PC-3 (cell line): ENCODE results near the gene EDC4. TPM values are rescaled to one million over a fixed set of nuclear protein-coding genes. Genes with fewer than 3 reads are reported as not detected.
A peak's percentile ranks its signal among the peaks of the same experiment; 100 is the strongest.

Source experiments
- ATAC-seq: fragments of 200-7000 bp; cut with Tn5 transposase; 2 replicates; pipeline ENCODE4 v1.9.1; 2020; ENCODE audit warnings: mild to moderate bottlenecking, moderate library complexity
- BruUV-seq: library from RNA; stranded (reverse); fragments of 400-500 nt; replicated peaks from 2 replicates; lab custom pipeline; 2021; lab: Mats Ljungman, UMichigan
- CTCF ChIA-PET: fragments of 300-600 bp; sonication (Branson Sonifier 250); formaldehyde crosslinking; loops from one replicate; lab custom pipeline; 2022; ENCODE audit warnings: antibody characterized with exemption; lab: Charles Lee
- POLR2A ChIA-PET: fragments of 300-600 bp; sonication (Branson Sonifier 250); formaldehyde crosslinking; loops from one replicate; lab custom pipeline; 2022; ENCODE audit warnings: antibody characterized with exemption; ENCODE audit not compliant: unreplicated experiment; lab: Charles Lee
- DNase-seq: peaks from one replicate; pipeline ENCODE4 v3.0.0-alpha.2; 2015
- H2AFZ ChIP-seq: fragments of 300-600 bp; sonication (generic); 2 replicates; pipeline ENCODE4 v1.6.0; 2016; ENCODE audit warnings: antibody characterized with exemption, low read length
- H3F3A ChIP-seq: fragments of 300-600 bp; sonication (generic); one replicate; pipeline ENCODE4 v1.6.0; 2017; ENCODE audit warnings: antibody characterized with exemption, low read length, control low read depth, mild to moderate bottlenecking; ENCODE audit not compliant: unreplicated experiment
- H3K27ac ChIP-seq: fragments of 300-600 bp; sonication (generic); 2 replicates; pipeline ENCODE4 v1.5.1; 2016; ENCODE audit warnings: mild to moderate bottlenecking, low read length
- H3K27me3 ChIP-seq: fragments of 300-600 bp; sonication (generic); 2 replicates; pipeline ENCODE4 v1.6.1; 2016; ENCODE audit warnings: low read length, mixed read lengths
- H3K36me3 ChIP-seq: fragments of 300-600 bp; sonication (generic); 2 replicates; pipeline ENCODE4 v1.6.1; 2016; ENCODE audit warnings: low read depth, mixed run types, low read length, mixed read lengths
- H3K4me1 ChIP-seq: fragments of 300-600 bp; sonication (generic); 2 replicates; pipeline ENCODE4 v1.5.1; 2016; ENCODE audit warnings: low read length; ENCODE audit not compliant: insufficient read depth
- H3K4me2 ChIP-seq: fragments of 300-600 bp; sonication (generic); 2 replicates; pipeline ENCODE4 v1.6.0; 2016; ENCODE audit warnings: low read length
- H3K4me3 ChIP-seq: fragments of 300-600 bp; sonication (generic); 2 replicates; pipeline ENCODE4 v1.5.1; 2016; ENCODE audit warnings: mild to moderate bottlenecking, low read length, mixed read lengths
- H3K79me2 ChIP-seq: fragments of 300-600 bp; sonication (generic); 2 replicates; pipeline ENCODE4 v1.6.1; 2017; ENCODE audit warnings: low read length, mixed read lengths
- H3K9ac ChIP-seq: fragments of 300-600 bp; sonication (generic); 2 replicates; pipeline ENCODE4 v1.6.0; 2016; ENCODE audit warnings: mild to moderate bottlenecking, low read length
- H3K9me2 ChIP-seq: fragments of 300-600 bp; sonication (generic); replicated peaks from 2 replicates; pipeline ENCODE4 v1.6.1; 2016; ENCODE audit warnings: mixed run types, low read length, mixed read lengths
- H3K9me3 ChIP-seq: fragments of 300-600 bp; sonication (generic); 2 replicates; pipeline ENCODE4 v1.6.1; 2016; ENCODE audit warnings: low read length, mixed read lengths
- H4K20me1 ChIP-seq: fragments of 300-600 bp; sonication (generic); 2 replicates; pipeline ENCODE4 v1.6.1; 2016; ENCODE audit warnings: low read length, mixed read lengths
- CTCF ChIP-seq: fragments of 300-600 bp; sonication (generic); conservative IDR thresholded peaks from 2 replicates; pipeline ENCODE4 v1.5.1; 2017; ENCODE audit warnings: antibody characterized with exemption, low read depth, mild to moderate bottlenecking, low read length
- EZH2 ChIP-seq: fragments of 300-600 bp; sonication (generic); IDR thresholded peaks from one replicate; pipeline ENCODE4 v1.6.1; 2017; ENCODE audit warnings: antibody characterized with exemption, mild to moderate bottlenecking, low read length; ENCODE audit not compliant: unreplicated experiment
- EZH2phosphoT487 ChIP-seq: fragments of 300-600 bp; sonication (generic); IDR thresholded peaks from 2 replicates; pipeline ENCODE4 v1.6.1; 2018; ENCODE audit warnings: mild to moderate bottlenecking, antibody characterized with exemption, low read length, borderline replicate concordance
- intact Hi-C: fragments of 100-400 bp; cut with micrococcal nuclease; formaldehyde crosslinking; loops from 2 replicates; pipeline ENCODE4 v1.9.0; 2023
- total RNA-seq: library from RNA; depleted of rRNA; stranded (reverse); fragments of >200 nt; gene quantifications from 2 replicates; pipeline ENCODE4 v1.2.3, GENCODE V29; 2014

The EDC4 gene
- total RNA-seq, 1 experiment from 2014 or later = 58.9 TPM

GRCh38 chr16:67902831-67903230 is 30.0 kb downstream of the EDC4 start:
- H3K4me1 ChIP-seq = no peaks in the 10 kb centered on the region
- H3K9me2 ChIP-seq = no peaks in the 10 kb centered on the region
- no peak overlapping the region for H3K4me3 ChIP-seq
- no peak for ATAC-seq
- ChIA-PET CTCF (no interaction called here), POLR2A (no interaction called here)
- no peak overlapping the region for H3K9ac ChIP-seq
- H3K36me3 ChIP-seq = no peaks in the 10 kb centered on the region
- no peak overlapping the region for H3K27ac ChIP-seq
- H3K27me3 ChIP-seq = no peaks in the 10 kb centered on the region
- no peak for DNase-seq
- TF ChIP-seq EZH2phosphoT487 = no peak
- no peak for TF ChIP-seq CTCF
- no peak for TF ChIP-seq EZH2
- H2AFZ ChIP-seq = no peak overlapping the region
- no TSS peak for BruUV-seq
- no peaks in the 10 kb centered on the region for H3K79me2 ChIP-seq
- no peak overlapping the region for H3K4me2 ChIP-seq
- intact Hi-C loops = no loop called here
- no peaks in the 10 kb centered on the region for H3K9me3 ChIP-seq
- H3F3A ChIP-seq = no peaks in the 10 kb centered on the region
- no peaks in the 10 kb centered on the region for H4K20me1 ChIP-seq

GRCh38 chr16:67907397-67908180 is 34.7 kb downstream of the EDC4 start:
- Histone ChIP-seq H3K27ac (no peak overlapping the region), H3K27me3 (no peaks in the 10 kb centered on the region), H2AFZ (no peak overlapping the region), H3K36me3 (no peaks in the 10 kb centered on the region), H3K4me3 (no peak overlapping the region), H3K79me2 (no peaks in the 10 kb centered on the region), H3K9ac (no peak overlapping the region), H3K4me1 (no peaks in the 10 kb centered on the region), H3F3A (no peaks in the 10 kb centered on the region), H3K9me2 (no peaks in the 10 kb centered on the region), H4K20me1 (no peaks in the 10 kb centered on the region), H3K4me2 (no peak overlapping the region), H3K9me3 (no peaks in the 10 kb centered on the region)
- POLR2A ChIA-PET = no interaction called here
- CTCF ChIA-PET = no interaction called here
- BruUV-seq = no TSS peak
- ATAC-seq = no peak
- no peak for DNase-seq
- no peak for TF ChIP-seq EZH2
- TF ChIP-seq CTCF = no peak
- TF ChIP-seq EZH2phosphoT487 = no peak
- intact Hi-C loops = no loop called here

GRCh38 chr16:67909056-67909742 is 36.3 kb downstream of the EDC4 start:
- ChIA-PET POLR2A (no interaction called here), CTCF (no interaction called here)
- TSS peak; percentile 30 for BruUV-seq
- Histone ChIP-seq H3K36me3 (no peaks in the 10 kb centered on the region), H3K27me3 (no peaks in the 10 kb centered on the region), H2AFZ (no peak overlapping the region), H4K20me1 (no peaks in the 10 kb centered on the region), H3K9me3 (no peaks in the 10 kb centered on the region), H3K4me2 (no peak overlapping the region), H3K4me3 (no peak overlapping the region), H3F3A (no peaks in the 10 kb centered on the region), H3K9me2 (no peaks in the 10 kb centered on the region), H3K79me2 (no peaks in the 10 kb centered on the region), H3K4me1 (no peaks in the 10 kb centered on the region), H3K27ac (no peak overlapping the region), H3K9ac (no peak overlapping the region)
- no peak for TF ChIP-seq EZH2phosphoT487
- no peak for TF ChIP-seq CTCF
- no peak for DNase-seq
- intact Hi-C loops = no loop called here
- ATAC-seq = no peak
